ENCODE measurements around the gene CEP70. TPM values are rescaled to one million over a fixed set of nuclear protein-coding genes. Genes with fewer than 3 reads are reported as not detected.

Gene CEP70
- total RNA-seq: 10 to 100 TPM; 27.9 to 49.5 TPM
- polyA plus RNA-seq: 10 to 100 TPM; 14.6 to 15.0 TPM
- long read RNA-seq, donor 1, transcript CEP70-201 (18 exons, 2,732 nt): major isoform, 6 of 32 reads
- long read RNA-seq, donor 1, partial matches to known transcripts: 9 of 32 reads
- long read RNA-seq, donor 1, other reads (novel, unspliced or antisense): 10 of 32 reads
- long read RNA-seq, donor 2, partial matches to known transcripts: 1 of 5 reads
- long read RNA-seq, donor 2, other reads (novel, unspliced or antisense): 2 of 5 reads

GRCh38 chr3:138594150-138594934 lies at the start of gene CEP70:
Gene CEP70 (minus strand): TSS chr3:138594260. CDS start chr3:138572927, 21,333 bp downstream.
- no peaks in the 10 kb centered on the region for H3K36me3 ChIP-seq (ENCODE audit: control insufficient read depth in 1 of 2, insufficient read depth in 2 of 2, low read length in 1 of 2)
- ATAC-seq (ENCODE audit: low FRiP score) (peak; percentile 99), DNase-seq (peak; percentile 96 to 97)
- WGBS, 2 donors: 0 to 1% methylated on average over 52 of the region's 52 CpGs
- intact Hi-C loops (cut with DNase I): loop anchor here in 1 of 2 donors (1.0 to 10.0 kb wide), 5 partner anchors 100 to 321 kb away; partner anchors contain the start of gene MRAS
- H3K27ac ChIP-seq (ENCODE audit: low read depth in 1 of 2, low read length in 2 of 2): peak within 1 kb of the TSS; percentile 43 to 80
- H3K27me3 ChIP-seq (ENCODE audit: control insufficient read depth in 1 of 2, insufficient read depth in 2 of 2, low read length in 1 of 2): no peaks in the 10 kb centered on the region
- no peaks in the 10 kb centered on the region for H3K4me1 ChIP-seq (ENCODE audit: control insufficient read depth in 1 of 2, insufficient read depth in 2 of 2, low read length in 2 of 2)
- H3K9me3 ChIP-seq (ENCODE audit: control insufficient read depth, low read length): no peaks in the 10 kb centered on the region
- peak within 1 kb of the TSS; percentile 51 to 58 for H3K4me3 ChIP-seq (ENCODE audit: low read length in 2 of 2)

- intact Hi-C loops (cut with DNase I): no loop called here
- H3K27me3 ChIP-seq (ENCODE audit: control insufficient read depth in 1 of 2, insufficient read depth in 2 of 2, low read length in 1 of 2): no peaks in the 10 kb centered on the region
- no peak overlapping the region for H3K4me3 ChIP-seq (ENCODE audit: low read length in 2 of 2)
- no peaks in the 10 kb centered on the region for H3K36me3 ChIP-seq (ENCODE audit: control insufficient read depth in 1 of 2, insufficient read depth in 2 of 2, low read length in 1 of 2)
- ATAC-seq (ENCODE audit: low FRiP score) (no peak), DNase-seq (no peak)
- 98 to 100% methylated on average over 1 of the region's 1 CpG for WGBS, 2 donors
- no peak overlapping the region for H3K27ac ChIP-seq (ENCODE audit: low read depth in 1 of 2, low read length in 2 of 2)
- H3K4me1 ChIP-seq (ENCODE audit: control insufficient read depth in 1 of 2, insufficient read depth in 2 of 2, low read length in 2 of 2): no peaks in the 10 kb centered on the region
- peaks cover 3% of the 10 kb centered on the region for H3K9me3 ChIP-seq (ENCODE audit: control insufficient read depth, low read length)
These were observed 48.8 kb upstream of the CEP70 start for GRCh38 chr3:138642927-138643253.

GRCh38 chr3:138642226-138642926 lies 48.3 kb upstream of the CEP70 start:
- H3K36me3 ChIP-seq (ENCODE audit: control insufficient read depth in 1 of 2, insufficient read depth in 2 of 2, low read length in 1 of 2): no peaks in the 10 kb centered on the region
- no peaks in the 10 kb centered on the region for H3K27me3 ChIP-seq (ENCODE audit: control insufficient read depth in 1 of 2, insufficient read depth in 2 of 2, low read length in 1 of 2)
- H3K4me3 ChIP-seq (ENCODE audit: low read length in 2 of 2): no peak overlapping the region
- H3K4me1 ChIP-seq (ENCODE audit: control insufficient read depth in 1 of 2, insufficient read depth in 2 of 2, low read length in 2 of 2): no peaks in the 10 kb centered on the region
- 83 to 84% methylated on average over 4 of the region's 4 CpGs for WGBS, 2 donors
- ATAC-seq (ENCODE audit: low FRiP score) (no peak), DNase-seq (no peak)
- intact Hi-C loops (cut with DNase I): no loop called here
- no peak overlapping the region for H3K27ac ChIP-seq (ENCODE audit: low read depth in 1 of 2, low read length in 2 of 2)
- H3K9me3 ChIP-seq (ENCODE audit: control insufficient read depth, low read length): peaks cover 3% of the 10 kb centered on the region

- no peaks in the 10 kb centered on the region for H3K36me3 ChIP-seq (ENCODE audit: control insufficient read depth in 1 of 2, insufficient read depth in 2 of 2, low read length in 1 of 2)
- H3K4me1 ChIP-seq (ENCODE audit: control insufficient read depth in 1 of 2, insufficient read depth in 2 of 2, low read length in 2 of 2): no peaks in the 10 kb centered on the region
- DNase-seq (no peak), ATAC-seq (ENCODE audit: low FRiP score) (no peak)
- intact Hi-C loops (cut with DNase I): no loop called here
- no peaks in the 10 kb centered on the region for H3K27me3 ChIP-seq (ENCODE audit: control insufficient read depth in 1 of 2, insufficient read depth in 2 of 2, low read length in 1 of 2)
- peaks cover 3% of the 10 kb centered on the region for H3K9me3 ChIP-seq (ENCODE audit: control insufficient read depth, low read length)
- H3K4me3 ChIP-seq (ENCODE audit: low read length in 2 of 2): no peak overlapping the region
- 76 to 78% methylated on average over 4 of the region's 4 CpGs for WGBS, 2 donors
- no peak overlapping the region for H3K27ac ChIP-seq (ENCODE audit: low read depth in 1 of 2, low read length in 2 of 2)
These were observed 46.5 kb upstream of the CEP70 start for GRCh38 chr3:138640537-138640936.

- DNase-seq: no peak
- no peak for ATAC-seq (ENCODE audit: low FRiP score)
- Histone ChIP-seq H3K27ac (ENCODE audit: low read depth in 1 of 2, low read length in 2 of 2) (no peak overlapping the region), H3K4me3 (ENCODE audit: low read length in 2 of 2) (no peak overlapping the region), H3K9me3 (ENCODE audit: control insufficient read depth, low read length) (peaks cover 3% of the 10 kb centered on the region), H3K36me3 (ENCODE audit: control insufficient read depth in 1 of 2, insufficient read depth in 2 of 2, low read length in 1 of 2) (no peaks in the 10 kb centered on the region), H3K4me1 (ENCODE audit: control insufficient read depth in 1 of 2, insufficient read depth in 2 of 2, low read length in 2 of 2) (no peaks in the 10 kb centered on the region), H3K27me3 (ENCODE audit: control insufficient read depth in 1 of 2, insufficient read depth in 2 of 2, low read length in 1 of 2) (no peaks in the 10 kb centered on the region)
- WGBS, 2 donors: 88 to 93% methylated on average over 2 of the region's 2 CpGs
- intact Hi-C loops (cut with DNase I): no loop called here
These were observed 44.6 kb upstream of the CEP70 start for GRCh38 chr3:138638641-138639040.

- 85 to 90% methylated on average over 6 of the region's 6 CpGs for WGBS, 2 donors
- Histone ChIP-seq H3K4me1 (ENCODE audit: control insufficient read depth in 1 of 2, insufficient read depth in 2 of 2, low read length in 2 of 2) (peaks cover 0 to under 1% of the 10 kb centered on the region in 2 donors), H3K27me3 (ENCODE audit: control insufficient read depth in 1 of 2, insufficient read depth in 2 of 2, low read length in 1 of 2) (no peaks in the 10 kb centered on the region), H3K27ac (ENCODE audit: low read depth in 1 of 2, low read length in 2 of 2) (no peak overlapping the region), H3K9me3 (ENCODE audit: control insufficient read depth, low read length) (no peaks in the 10 kb centered on the region), H3K4me3 (ENCODE audit: low read length in 2 of 2) (no peak overlapping the region), H3K36me3 (ENCODE audit: control insufficient read depth in 1 of 2, insufficient read depth in 2 of 2, low read length in 1 of 2) (peaks cover 0 to 4% of the 10 kb centered on the region in 2 donors)
- ATAC-seq (ENCODE audit: low FRiP score): no peak
- no peak for DNase-seq
- intact Hi-C loops (cut with DNase I): no loop called here
These were observed 35.5 kb upstream of the CEP70 start for GRCh38 chr3:138629526-138629925.

GRCh38 chr3:138625707-138626365 lies 31.8 kb upstream of the CEP70 start:
- Histone ChIP-seq H3K27me3 (ENCODE audit: control insufficient read depth in 1 of 2, insufficient read depth in 2 of 2, low read length in 1 of 2) (no peaks in the 10 kb centered on the region), H3K36me3 (ENCODE audit: control insufficient read depth in 1 of 2, insufficient read depth in 2 of 2, low read length in 1 of 2) (peaks cover 0 to 1% of the 10 kb centered on the region in 2 donors), H3K27ac (ENCODE audit: low read depth in 1 of 2, low read length in 2 of 2) (no peak overlapping the region), H3K9me3 (ENCODE audit: control insufficient read depth, low read length) (no peaks in the 10 kb centered on the region), H3K4me3 (ENCODE audit: low read length in 2 of 2) (no peak overlapping the region), H3K4me1 (ENCODE audit: control insufficient read depth in 1 of 2, insufficient read depth in 2 of 2, low read length in 2 of 2) (peaks cover 0 to 2% of the 10 kb centered on the region in 2 donors)
- DNase-seq (no peak), ATAC-seq (ENCODE audit: low FRiP score) (no peak)
- 97% methylated on average over 3 of the region's 3 CpGs for WGBS, 2 donors
- intact Hi-C loops (cut with DNase I): no loop called here

GRCh38 chr3:138624518-138624917 lies 30.5 kb upstream of the CEP70 start:
- no peak overlapping the region for H3K4me3 ChIP-seq (ENCODE audit: low read length in 2 of 2)
- H3K27me3 ChIP-seq (ENCODE audit: control insufficient read depth in 1 of 2, insufficient read depth in 2 of 2, low read length in 1 of 2): no peaks in the 10 kb centered on the region
- ATAC-seq (ENCODE audit: low FRiP score): no peak
- peaks cover 0 to 2% of the 10 kb centered on the region in 2 donors for H3K36me3 ChIP-seq (ENCODE audit: control insufficient read depth in 1 of 2, insufficient read depth in 2 of 2, low read length in 1 of 2)
- peaks cover 0 to 2% of the 10 kb centered on the region in 2 donors for H3K4me1 ChIP-seq (ENCODE audit: control insufficient read depth in 1 of 2, insufficient read depth in 2 of 2, low read length in 2 of 2)
- no peak overlapping the region for H3K27ac ChIP-seq (ENCODE audit: low read depth in 1 of 2, low read length in 2 of 2)
- intact Hi-C loops (cut with DNase I): no loop called here
- no peaks in the 10 kb centered on the region for H3K9me3 ChIP-seq (ENCODE audit: control insufficient read depth, low read length)
- no peak for DNase-seq
